Neural cell (in vitro differentiated cells): ENCODE results near the gene VPS35L.

Experiments
- EZH2 ChIP-seq: fragments of 200-600, 300-800 bp; shearing (Covaris generic), sonication (generic); IDR thresholded peaks from 2 replicates; pipeline ENCODE4 v1.6.1; 2014; ENCODE audit warnings: antibody characterized with exemption, low read length, borderline replicate concordance, mild to moderate bottlenecking; ENCODE audit not compliant: insufficient read depth, poor library complexity, severe bottlenecking
- POLR2AphosphoS5 ChIP-seq: IDR thresholded peaks from 2 replicates; pipeline ENCODE4 v1.6.1; 2012
- RAD21 ChIP-seq: fragments of 450-650 bp; conservative IDR thresholded peaks from 2 replicates; pipeline ENCODE4 v1.6.1; 2014; ENCODE audit warnings: antibody characterized with exemption, mild to moderate bottlenecking, moderate library complexity
- SMC3 ChIP-seq: fragments of 450-650 bp; conservative IDR thresholded peaks from 2 replicates; pipeline ENCODE4 v1.6.1; 2014; ENCODE audit warnings: antibody characterized with exemption, mild to moderate bottlenecking, moderate library complexity; ENCODE audit not compliant: poor library complexity
- TF ChIP-seq, protein P1 (sequence below): fragments of 450-650 bp; IDR thresholded peaks from 2 replicates; pipeline ENCODE4 v1.5.1; 2014; ENCODE audit warnings: antibody characterized with exemption, mild to moderate bottlenecking, moderate library complexity; ENCODE audit not compliant: poor library complexity, severe bottlenecking

DNA sequence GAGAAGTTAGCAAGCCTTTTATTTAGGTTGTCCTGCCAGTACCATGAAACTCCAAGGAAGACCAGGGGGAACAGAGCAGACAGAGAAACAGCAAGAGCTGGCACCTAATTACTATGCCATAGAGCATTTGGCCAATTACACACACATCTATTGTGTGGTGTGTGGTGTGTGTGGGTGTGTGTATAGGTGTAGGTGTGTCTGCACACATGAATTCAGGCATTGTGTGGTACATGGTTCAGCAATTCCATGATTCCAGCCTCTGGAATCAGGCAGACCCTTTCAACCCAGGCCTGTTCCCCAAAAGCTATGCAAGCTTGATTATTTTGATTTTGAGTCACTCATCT, 188.3 kb downstream of the VPS35L start:
- TF ChIP-seq, protein P1, sequence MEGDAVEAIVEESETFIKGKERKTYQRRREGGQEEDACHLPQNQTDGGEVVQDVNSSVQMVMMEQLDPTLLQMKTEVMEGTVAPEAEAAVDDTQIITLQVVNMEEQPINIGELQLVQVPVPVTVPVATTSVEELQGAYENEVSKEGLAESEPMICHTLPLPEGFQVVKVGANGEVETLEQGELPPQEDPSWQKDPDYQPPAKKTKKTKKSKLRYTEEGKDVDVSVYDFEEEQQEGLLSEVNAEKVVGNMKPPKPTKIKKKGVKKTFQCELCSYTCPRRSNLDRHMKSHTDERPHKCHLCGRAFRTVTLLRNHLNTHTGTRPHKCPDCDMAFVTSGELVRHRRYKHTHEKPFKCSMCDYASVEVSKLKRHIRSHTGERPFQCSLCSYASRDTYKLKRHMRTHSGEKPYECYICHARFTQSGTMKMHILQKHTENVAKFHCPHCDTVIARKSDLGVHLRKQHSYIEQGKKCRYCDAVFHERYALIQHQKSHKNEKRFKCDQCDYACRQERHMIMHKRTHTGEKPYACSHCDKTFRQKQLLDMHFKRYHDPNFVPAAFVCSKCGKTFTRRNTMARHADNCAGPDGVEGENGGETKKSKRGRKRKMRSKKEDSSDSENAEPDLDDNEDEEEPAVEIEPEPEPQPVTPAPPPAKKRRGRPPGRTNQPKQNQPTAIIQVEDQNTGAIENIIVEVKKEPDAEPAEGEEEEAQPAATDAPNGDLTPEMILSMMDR, result no peak
- no peak for TF ChIP-seq RAD21
- TF ChIP-seq SMC3, result no peak
- no peak for TF ChIP-seq POLR2AphosphoS5
- no peak for TF ChIP-seq EZH2
